ENCODE results near the gene ENSA. TPM values are rescaled to one million over a fixed set of nuclear protein-coding genes. Genes with fewer than 3 reads are reported as not detected.

The ENSA gene
- 100 to 1,000 TPM; 185 to 189 TPM for total RNA-seq

GRCh38 chr1:150629115-150629928, at the start of gene ENSA:
Gene ENSA, minus strand, starts transcription at chr1:150629612. Its CDS starts 142 bp downstream, at chr1:150629470.

GRCh38 chr1:150579110-150579944, 50.1 kb downstream of the ENSA start, which contains the start of gene MCL1:
Gene MCL1, minus strand, starts transcription at chr1:150579610. Its CDS starts 80 bp downstream, at chr1:150579530.

Other genes starting within 250 kb of the ENSA start
- 10 to 100 TPM; 28.1 to 28.2 TPM for gene TARS2, start 142.2 kb downstream of the ENSA start, total RNA-seq
- 1 to 10 TPM in 1 of 2 experiments, under 1 TPM in 1; 0.88 to 1.1 TPM for gene ECM1, start 121.5 kb downstream of the ENSA start, total RNA-seq
- gene FALEC, start 113.9 kb downstream of the ENSA start, total RNA-seq: not detected
- under 1 TPM; 0.14 to 0.38 TPM for gene ADAMTSL4, start 80.2 kb downstream of the ENSA start, total RNA-seq
- gene MCL1, start 50.0 kb downstream of the ENSA start, total RNA-seq: 100 to 1,000 TPM; 334 to 338 TPM
- 10 to 100 TPM; 23.9 to 25.9 TPM for gene GOLPH3L, start 67.5 kb upstream of the ENSA start, total RNA-seq
- gene HORMAD1, start 91.3 kb upstream of the ENSA start, total RNA-seq: under 1 TPM in 1 of 2 experiments, not detected in 1; 0.17 TPM
- gene CTSS, start 136.2 kb upstream of the ENSA start, total RNA-seq: 100 to 1,000 TPM; 113 to 117 TPM
- 1 to 10 TPM; 6.3 to 6.9 TPM for gene CTSK, start 178.6 kb upstream of the ENSA start, total RNA-seq
- 10 to 100 TPM; 49.0 to 50.1 TPM for gene ARNT, start 247.0 kb upstream of the ENSA start, total RNA-seq

Measured in activated naive CD4-positive, alpha-beta T cell treated with anti-CD3 and anti-CD28 coated beads, Interleukin-2, amount 10 ng/mL, durations not matched to agents 5 hours and 36 hours (primary cell).